8988T (cell line): ENCODE data around the gene CEACAM20.
A peak's percentile ranks its signal among the peaks of the same experiment; 100 is the strongest.
"Not testable (repeated sequence)": the region's sequence is repeated elsewhere in the genome, so short reads cannot be mapped to it uniquely, and the experiment has no call there.

Experiments
- DNase-seq: peaks from one replicate; pipeline ENCODE4 v3.0.0; 2011

CEACAM20 gene

GRCh38 chr19:44544031-44544430 is 14.6 kb upstream of the CEACAM20 start:
- no peak for DNase-seq

GRCh38 chr19:44542671-44543070 is 13.2 kb upstream of the CEACAM20 start:
- DNase-seq: no peak

- DNase-seq: no peak
Measured at GRCh38 chr19:44540736-44541135, 11.3 kb upstream of the CEACAM20 start.

- no peak for DNase-seq
Measured at GRCh38 chr19:44539991-44540390, 10.5 kb upstream of the CEACAM20 start.

- DNase-seq: no peak
Measured at GRCh38 chr19:44539236-44539826, 9.9 kb upstream of the CEACAM20 start.

GRCh38 chr19:44535361-44535760 is 5.9 kb upstream of the CEACAM20 start:
- not testable (repeated sequence) for DNase-seq

- no peak for DNase-seq
Measured at GRCh38 chr19:44532819-44533218, 3.3 kb upstream of the CEACAM20 start.

GRCh38 chr19:44530777-44531176 is 1.3 kb upstream of the CEACAM20 start:
- no peak for DNase-seq

GRCh38 chr19:44527554-44527953 is 1.9 kb downstream of the CEACAM20 start:
- no peak for DNase-seq

- DNase-seq: no peak
Measured at GRCh38 chr19:44525721-44526430, 3.6 kb downstream of the CEACAM20 start.

GRCh38 chr19:44521370-44521769 is 8.1 kb downstream of the CEACAM20 start:
- DNase-seq: no peak

GRCh38 chr19:44517146-44517545 is 12.3 kb downstream of the CEACAM20 start:
- DNase-seq: no peak

GRCh38 chr19:44515907-44516306 is 13.6 kb downstream of the CEACAM20 start:
- DNase-seq: no peak

- DNase-seq: no peak
Measured at GRCh38 chr19:44515031-44515430, 14.4 kb downstream of the CEACAM20 start.

GRCh38 chr19:44512326-44513298 is 16.9 kb downstream of the CEACAM20 start:
- DNase-seq: peak; percentile 32

- DNase-seq: no peak
Measured at GRCh38 chr19:44509478-44509877, 20.0 kb downstream of the CEACAM20 start.

- peak; percentile 80 for DNase-seq
Measured at GRCh38 chr19:44499962-44500949, 29.2 kb downstream of the CEACAM20 start, which contains the start of gene ZNF180. Gene ZNF180, minus strand, starts transcription at chr19:44500522. Its CDS starts 3,188 bp downstream, at chr19:44497334.

GRCh38 chr19:44499559-44499958 is 29.9 kb downstream of the CEACAM20 start:
- no peak for DNase-seq

- no peak for DNase-seq
Measured at GRCh38 chr19:44498988-44499387, 30.5 kb downstream of the CEACAM20 start.

- DNase-seq: no peak
Measured at GRCh38 chr19:44496711-44497110, 32.8 kb downstream of the CEACAM20 start.

- no peak for DNase-seq
Measured at GRCh38 chr19:44476559-44477408, 52.7 kb downstream of the CEACAM20 start.
